GM21619 (cell line): ENCODE data around the gene CBR3.
"Not testable (repeated sequence)": the region's sequence is repeated elsewhere in the genome, so short reads cannot be mapped to it uniquely, and the experiment has no call there.

Experiments used
- ATAC-seq: cut with Tn5 transposase; IDR thresholded peaks from one replicate; pipeline ENCODE4 v1.9.1; 2021; ENCODE audit not compliant: unreplicated experiment

The CBR3 gene

GRCh38 chr21:36134803-36135390 is at the start of gene CBR3:
TSS of gene CBR3 (plus strand) at chr21:36135079. CDS start at chr21:36135193, 114 bp downstream.
- ATAC-seq = no peak

- no peak for ATAC-seq
These were observed 47.3 kb upstream of the CBR3 start for GRCh38 chr21:36087362-36088138.

GRCh38 chr21:36089946-36090345 is 44.9 kb upstream of the CBR3 start:
- no peak for ATAC-seq

GRCh38 chr21:36092681-36093080 is 42.2 kb upstream of the CBR3 start:
- no peak for ATAC-seq

- ATAC-seq = no peak
These were observed 41.4 kb upstream of the CBR3 start for GRCh38 chr21:36093512-36093911.

GRCh38 chr21:36096398-36097290 is 38.2 kb upstream of the CBR3 start:
- ATAC-seq = no peak

GRCh38 chr21:36097427-36098181 is 37.3 kb upstream of the CBR3 start:
- ATAC-seq = peak; percentile 82

GRCh38 chr21:36098182-36098532 is 36.7 kb upstream of the CBR3 start:
- no peak for ATAC-seq

GRCh38 chr21:36099000-36099399 is 35.9 kb upstream of the CBR3 start:
- ATAC-seq = no peak

GRCh38 chr21:36099695-36100211 is 35.1 kb upstream of the CBR3 start:
- not testable (repeated sequence) for ATAC-seq

GRCh38 chr21:36100971-36101641 is 33.8 kb upstream of the CBR3 start:
- ATAC-seq = no peak

GRCh38 chr21:36103434-36103833 is 31.4 kb upstream of the CBR3 start:
- no peak for ATAC-seq

- ATAC-seq = no peak
These were observed 30.3 kb upstream of the CBR3 start for GRCh38 chr21:36104317-36105300.

- ATAC-seq = no peak
These were observed 29.5 kb upstream of the CBR3 start for GRCh38 chr21:36105327-36105842.

- ATAC-seq = no peak
These were observed 25.0 kb upstream of the CBR3 start for GRCh38 chr21:36109868-36110267.

- no peak for ATAC-seq
These were observed 23.6 kb upstream of the CBR3 start for GRCh38 chr21:36111238-36111637.

- ATAC-seq = no peak
These were observed 21.0 kb upstream of the CBR3 start for GRCh38 chr21:36113647-36114428.

GRCh38 chr21:36115138-36115730 is 19.6 kb upstream of the CBR3 start:
- ATAC-seq = no peak
